Right kidney (tissue), 1 donor: ENCODE results near the gene RGS3.
"Not testable (repeated sequence)": the region's sequence is repeated elsewhere in the genome, so short reads cannot be mapped to it uniquely, and the experiment has no call there.

ENCODE experiments used
- DNase-seq: peaks from one replicate; pipeline ENCODE4 v3.0.0-alpha.2; 2016

Gene RGS3

GRCh38 chr9:113488071-113488470 lies 24.5 kb downstream of the RGS3 start:
- no peak for DNase-seq

GRCh38 chr9:113488490-113488889 lies 25.0 kb downstream of the RGS3 start:
- no peak for DNase-seq

GRCh38 chr9:113491147-113491546 lies 27.6 kb downstream of the RGS3 start:
- not testable (repeated sequence) for DNase-seq

GRCh38 chr9:113492343-113493202 lies 29.0 kb downstream of the RGS3 start:
- DNase-seq: peak; percentile 17

- no peak for DNase-seq
Measured at GRCh38 chr9:113493203-113493520, 29.6 kb downstream of the RGS3 start.

GRCh38 chr9:113495526-113495925 lies 32.0 kb downstream of the RGS3 start:
- no peak for DNase-seq

- no peak for DNase-seq
Measured at GRCh38 chr9:113497051-113497450, 33.5 kb downstream of the RGS3 start.

- no peak for DNase-seq
Measured at GRCh38 chr9:113499153-113499875, 35.8 kb downstream of the RGS3 start.

- no peak for DNase-seq
Measured at GRCh38 chr9:113499876-113500497, 36.5 kb downstream of the RGS3 start.

GRCh38 chr9:113501129-113501686 lies 37.7 kb downstream of the RGS3 start:
- DNase-seq: no peak

- no peak for DNase-seq
Measured at GRCh38 chr9:113501852-113502251, 38.3 kb downstream of the RGS3 start.

- no peak for DNase-seq
Measured at GRCh38 chr9:113502427-113503034, 39.0 kb downstream of the RGS3 start.

GRCh38 chr9:113503131-113503541 lies 39.6 kb downstream of the RGS3 start:
- no peak for DNase-seq

- DNase-seq: no peak
Measured at GRCh38 chr9:113503613-113504211, 40.2 kb downstream of the RGS3 start.

GRCh38 chr9:113504725-113505590 lies 41.4 kb downstream of the RGS3 start:
- DNase-seq: no peak

GRCh38 chr9:113506090-113506589 lies 42.6 kb downstream of the RGS3 start:
- no peak for DNase-seq

- no peak for DNase-seq
Measured at GRCh38 chr9:113507256-113507655, 43.7 kb downstream of the RGS3 start.

- no peak for DNase-seq
Measured at GRCh38 chr9:113508111-113508749, 44.7 kb downstream of the RGS3 start.

- no peak for DNase-seq
Measured at GRCh38 chr9:113509463-113509862, 45.9 kb downstream of the RGS3 start.

GRCh38 chr9:113511047-113511521 lies 47.6 kb downstream of the RGS3 start:
- DNase-seq: no peak
